M059J (cell line): ENCODE data around the gene AANAT. TPM values are rescaled to one million over a fixed set of nuclear protein-coding genes. Genes with fewer than 3 reads are reported as not detected.
"Not testable (repeated sequence)": the region's sequence is repeated elsewhere in the genome, so short reads cannot be mapped to it uniquely, and the experiment has no call there.

ENCODE experiments used
- DNase-seq: peaks from one replicate; pipeline ENCODE4 v3.0.0-alpha.2; 2012; ENCODE audit warnings: low read depth
- total RNA-seq: library from RNA; depleted of rRNA; stranded (reverse); fragments of >200 nt; shearing (Covaris generic); gene quantifications from 2 replicates; pipeline ENCODE4 v1.2.3, GENCODE V29; 2014; rRNA removed

The AANAT gene
- total RNA-seq, 1 experiment from 2014 or later = not detected

DNA sequence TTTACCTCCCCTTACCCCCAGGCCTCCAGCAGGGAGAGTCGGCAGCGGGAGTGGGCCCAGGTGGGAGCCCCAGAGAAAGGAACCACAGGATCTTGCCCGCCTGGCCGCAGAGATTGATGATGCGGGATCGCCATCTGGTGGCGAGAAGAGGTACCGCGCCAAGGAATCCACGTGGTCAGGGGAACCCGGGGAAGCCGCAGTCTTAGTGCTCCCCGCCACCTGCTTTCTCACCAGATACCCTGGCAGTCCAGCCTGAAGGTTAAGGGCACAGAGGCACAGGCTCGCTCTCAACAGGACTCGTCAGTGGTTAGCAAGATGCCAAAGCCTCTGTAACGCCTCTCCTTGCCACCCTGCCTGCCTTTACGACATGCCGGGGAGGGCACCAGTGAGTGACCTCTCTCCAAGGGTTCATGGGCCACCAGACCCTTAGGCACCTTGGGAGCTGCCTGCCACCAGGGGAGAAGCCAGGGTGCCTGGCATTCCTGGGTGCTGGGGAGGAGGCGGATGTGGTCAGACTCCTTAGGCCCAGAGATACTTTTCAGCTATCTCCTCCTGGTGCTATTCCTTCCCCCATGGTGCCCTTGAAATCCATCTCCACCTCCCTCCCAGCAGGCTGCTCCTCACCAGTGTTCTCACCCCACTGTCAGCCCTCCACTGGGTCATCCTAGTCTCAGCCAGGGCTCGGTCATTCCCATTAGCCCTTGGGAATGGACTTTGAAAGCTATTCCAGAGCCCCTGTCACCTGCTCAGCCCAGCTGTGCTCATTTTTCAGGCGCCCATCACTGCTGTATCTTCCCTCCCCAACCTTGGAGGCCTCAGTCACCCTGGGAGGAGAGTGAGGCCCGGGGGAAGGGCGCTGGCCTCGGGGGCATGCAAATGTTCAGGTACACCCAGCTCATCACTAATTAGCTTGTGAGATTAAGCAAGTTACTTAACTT, 39.3 kb downstream of the AANAT start:
- DNase-seq = peak; percentile 60

DNA sequence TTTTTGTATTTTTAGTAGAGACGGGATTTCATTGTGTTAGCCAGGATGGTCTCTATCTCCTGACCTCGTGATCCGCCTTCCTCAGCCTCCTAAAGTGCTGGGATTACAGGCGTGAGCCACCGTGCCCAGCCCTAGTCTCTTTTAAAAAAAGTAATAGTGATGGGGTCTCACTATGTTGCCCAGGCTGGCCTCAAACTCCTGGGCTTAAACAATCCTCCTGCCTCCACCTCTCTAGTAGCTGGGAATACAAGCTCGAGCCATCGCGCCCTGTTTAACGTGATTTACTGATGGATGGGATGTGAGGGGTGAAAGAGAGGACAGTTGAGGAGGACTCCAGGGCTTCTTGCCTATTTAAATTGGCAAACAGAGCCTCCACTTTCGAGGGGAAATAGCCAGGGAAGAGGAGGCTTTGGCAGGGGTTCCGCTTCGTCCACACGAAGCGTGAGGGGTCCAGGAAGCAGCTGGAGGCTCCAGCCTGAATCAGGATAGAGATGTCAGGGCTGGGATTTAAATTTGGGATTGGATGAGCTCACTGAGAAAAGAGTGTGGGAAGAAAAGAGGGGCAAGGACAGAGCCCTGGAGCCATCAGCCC, 41.2 kb downstream of the AANAT start:
- not testable (repeated sequence) for DNase-seq

DNA sequence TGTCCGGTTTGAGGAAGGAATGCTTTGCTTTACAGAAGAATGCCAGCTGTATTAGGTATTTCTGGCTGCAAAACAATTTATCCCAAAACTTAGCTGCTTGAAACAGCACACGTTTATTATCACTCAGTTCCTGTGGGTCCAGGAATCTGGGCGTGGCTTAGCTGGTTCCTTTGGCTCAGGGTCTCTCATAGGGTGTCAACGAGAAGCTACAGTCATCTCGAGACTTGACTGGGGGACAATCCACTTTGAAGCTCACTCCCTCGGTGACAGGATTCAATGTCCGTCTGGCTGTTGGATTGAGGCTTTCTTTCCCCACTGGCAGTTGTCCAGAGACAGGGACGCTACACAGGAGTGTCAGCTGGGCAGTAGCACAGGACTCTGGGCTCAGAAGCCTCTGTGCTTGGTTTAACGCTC, 43.4 kb downstream of the AANAT start:
- DNase-seq = no peak

DNA sequence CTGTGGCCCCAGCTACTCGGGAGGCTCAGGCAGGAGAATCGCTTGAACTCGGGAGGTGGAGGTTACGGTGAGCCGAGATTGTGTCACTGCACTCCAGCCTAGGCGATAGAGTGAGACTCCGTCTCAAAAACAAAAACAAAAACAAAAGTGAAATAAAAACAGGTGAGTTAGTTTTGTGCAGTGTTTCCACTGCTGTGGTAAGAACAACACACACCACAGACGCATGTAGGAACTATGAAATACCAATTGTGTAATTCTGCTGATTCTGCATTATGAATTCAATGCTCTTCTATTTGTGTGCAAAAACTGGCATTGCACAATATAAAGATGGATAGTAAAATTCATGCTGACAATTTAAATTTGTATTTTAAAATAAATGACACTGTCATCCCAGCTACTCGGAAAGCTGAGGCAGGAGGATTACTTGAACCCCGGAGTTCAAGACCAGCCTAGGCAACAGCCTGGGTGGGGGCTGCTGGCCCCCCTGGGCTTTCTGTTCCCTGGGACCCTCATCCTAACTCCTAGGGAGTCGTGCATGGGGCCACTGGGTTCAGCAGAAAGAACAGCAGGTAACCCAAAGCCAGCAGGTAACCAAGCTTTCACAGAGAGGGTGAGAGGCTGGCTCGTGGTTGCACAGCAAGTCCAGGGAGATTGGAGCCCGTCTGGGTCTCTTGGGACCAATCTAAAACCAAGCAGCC, 44.4 kb downstream of the AANAT start:
- DNase-seq = no peak

DNA sequence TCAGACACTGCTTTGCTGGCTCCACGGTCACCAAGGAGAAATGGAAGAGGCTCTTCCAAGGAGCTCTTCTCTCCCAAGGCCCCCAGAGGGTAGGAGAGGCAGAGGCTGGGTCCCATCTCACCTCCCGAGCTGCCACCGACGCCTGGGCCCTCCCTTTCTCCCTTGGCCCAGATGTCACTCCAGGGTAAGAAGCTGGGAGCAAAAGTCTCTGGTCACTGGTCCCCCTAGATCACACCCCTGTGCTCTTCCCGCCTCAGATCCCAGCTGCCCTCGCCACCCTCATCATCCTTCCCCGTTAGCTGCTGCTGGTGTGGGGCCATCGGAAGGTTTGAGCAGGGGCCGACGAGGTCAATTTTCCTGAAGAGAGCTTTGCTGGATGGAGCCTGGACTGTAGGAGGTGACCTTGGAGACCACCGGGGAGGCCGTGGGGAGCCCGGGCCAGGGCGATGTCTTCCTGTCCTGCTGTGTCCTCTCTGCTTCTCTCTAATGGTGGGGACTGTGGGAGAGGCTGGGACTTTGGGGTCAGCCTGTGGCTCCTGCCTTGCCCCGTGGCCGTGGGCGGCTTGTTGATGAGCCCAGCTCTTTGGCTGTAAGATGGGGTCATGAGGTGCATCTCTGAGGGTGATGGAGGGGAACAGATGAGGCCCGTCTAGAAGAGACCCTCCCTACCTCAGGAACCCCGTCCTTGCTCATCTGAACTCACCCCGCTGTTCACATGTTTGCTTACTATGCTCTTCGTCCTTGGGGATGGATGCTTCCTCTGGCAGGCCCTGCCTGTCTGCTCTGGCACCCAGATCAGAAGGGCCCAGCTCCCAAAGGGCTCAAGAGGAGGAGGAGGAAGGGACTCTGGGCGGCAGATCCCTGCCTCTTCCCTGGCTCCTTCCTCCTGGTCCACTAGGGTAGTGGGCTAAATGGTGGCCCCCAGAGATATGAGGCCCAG, 45.2 kb downstream of the AANAT start:
- no peak for DNase-seq

DNA sequence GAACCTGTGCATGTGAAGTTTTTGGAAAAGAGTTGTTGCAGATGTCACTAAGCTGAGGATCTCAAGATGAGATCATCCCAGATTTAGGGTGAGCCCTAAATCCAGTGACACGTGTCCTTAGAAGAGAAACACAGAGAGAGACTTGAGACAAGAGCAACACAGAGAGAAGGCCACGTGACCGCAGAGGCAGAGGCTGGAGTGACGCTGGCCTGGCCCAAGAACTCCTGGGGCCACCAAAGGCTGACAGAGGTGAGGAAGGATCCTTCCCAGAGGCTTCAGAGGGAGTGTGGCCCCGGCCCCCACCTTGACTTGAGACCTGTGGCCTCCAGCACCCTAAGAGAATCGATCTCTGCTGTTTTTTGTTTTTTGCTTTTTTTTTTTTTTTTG, 45.9 kb downstream of the AANAT start:
- DNase-seq = no peak

DNA sequence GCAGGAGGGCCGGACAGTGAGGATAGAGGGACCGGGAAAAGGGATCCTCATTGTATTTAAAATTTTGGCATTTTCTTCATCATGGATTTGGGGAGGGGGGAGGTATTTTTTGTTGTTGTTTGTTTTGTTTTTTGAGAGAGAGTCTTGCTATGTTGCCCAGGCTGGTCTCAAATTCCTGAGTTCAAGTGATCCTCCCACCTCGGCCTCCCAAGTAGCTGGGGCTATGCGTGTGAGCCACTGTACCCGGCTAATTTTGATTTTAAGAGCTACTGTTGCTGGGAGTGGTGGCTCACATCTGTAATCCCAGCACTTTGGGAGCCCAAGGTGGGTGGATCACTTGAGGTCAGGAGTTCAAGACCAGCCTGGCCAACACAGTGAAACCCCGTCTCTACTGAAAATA, 47.0 kb downstream of the AANAT start:
- not testable (repeated sequence) for DNase-seq

DNA sequence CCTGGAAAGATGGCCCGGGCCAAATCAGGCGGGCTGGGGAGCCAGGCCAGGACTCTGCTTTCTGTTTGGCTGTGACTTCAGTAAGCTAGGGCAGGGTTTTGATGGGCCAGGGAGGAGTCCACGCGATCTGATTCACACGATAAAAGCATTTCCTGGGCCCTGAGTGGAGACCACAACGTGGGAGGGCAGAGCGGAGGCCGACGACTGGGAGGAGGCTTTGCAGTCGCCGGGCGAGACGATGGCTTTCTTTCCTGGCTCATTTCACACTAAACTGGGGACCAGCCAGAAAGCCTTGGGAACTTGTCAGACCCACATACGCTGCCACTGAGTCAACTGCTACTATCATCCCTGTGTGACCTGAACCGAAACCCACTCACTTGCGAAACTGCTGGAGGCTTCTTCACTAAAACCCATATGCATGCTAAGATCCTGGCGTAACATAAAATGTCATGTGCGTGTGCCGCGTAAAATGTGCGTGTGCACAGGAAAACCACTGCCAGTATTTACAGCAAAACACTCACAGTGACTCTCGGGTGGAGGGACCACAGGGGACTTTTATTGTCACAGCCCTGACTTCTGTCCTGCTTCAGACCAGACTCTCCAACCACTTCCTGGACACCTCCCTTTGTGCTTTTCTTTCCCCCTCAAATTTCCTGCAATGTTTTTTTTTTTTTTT, 48.0 kb downstream of the AANAT start:
- DNase-seq = peak; percentile 92

DNA sequence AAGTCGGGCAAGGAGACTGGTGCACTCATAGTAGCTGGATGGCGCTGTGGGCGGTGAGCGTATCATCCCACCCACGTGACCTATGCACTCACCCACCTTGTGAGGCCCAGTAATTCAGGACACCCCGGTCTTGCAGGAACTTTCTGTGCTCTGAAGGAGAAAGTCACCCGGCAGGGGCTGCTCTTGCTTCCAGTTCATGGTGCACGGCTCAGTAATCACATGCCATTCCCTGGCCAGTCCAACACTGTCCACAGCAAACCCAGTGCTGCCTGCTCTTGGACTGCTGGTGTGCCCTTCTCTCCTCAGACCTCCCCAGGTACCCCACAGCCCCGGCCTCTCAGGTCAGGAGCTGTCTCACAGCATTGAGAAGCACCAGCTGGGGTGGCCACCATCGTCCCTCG, 50.2 kb downstream of the AANAT start:
- no peak for DNase-seq

DNA sequence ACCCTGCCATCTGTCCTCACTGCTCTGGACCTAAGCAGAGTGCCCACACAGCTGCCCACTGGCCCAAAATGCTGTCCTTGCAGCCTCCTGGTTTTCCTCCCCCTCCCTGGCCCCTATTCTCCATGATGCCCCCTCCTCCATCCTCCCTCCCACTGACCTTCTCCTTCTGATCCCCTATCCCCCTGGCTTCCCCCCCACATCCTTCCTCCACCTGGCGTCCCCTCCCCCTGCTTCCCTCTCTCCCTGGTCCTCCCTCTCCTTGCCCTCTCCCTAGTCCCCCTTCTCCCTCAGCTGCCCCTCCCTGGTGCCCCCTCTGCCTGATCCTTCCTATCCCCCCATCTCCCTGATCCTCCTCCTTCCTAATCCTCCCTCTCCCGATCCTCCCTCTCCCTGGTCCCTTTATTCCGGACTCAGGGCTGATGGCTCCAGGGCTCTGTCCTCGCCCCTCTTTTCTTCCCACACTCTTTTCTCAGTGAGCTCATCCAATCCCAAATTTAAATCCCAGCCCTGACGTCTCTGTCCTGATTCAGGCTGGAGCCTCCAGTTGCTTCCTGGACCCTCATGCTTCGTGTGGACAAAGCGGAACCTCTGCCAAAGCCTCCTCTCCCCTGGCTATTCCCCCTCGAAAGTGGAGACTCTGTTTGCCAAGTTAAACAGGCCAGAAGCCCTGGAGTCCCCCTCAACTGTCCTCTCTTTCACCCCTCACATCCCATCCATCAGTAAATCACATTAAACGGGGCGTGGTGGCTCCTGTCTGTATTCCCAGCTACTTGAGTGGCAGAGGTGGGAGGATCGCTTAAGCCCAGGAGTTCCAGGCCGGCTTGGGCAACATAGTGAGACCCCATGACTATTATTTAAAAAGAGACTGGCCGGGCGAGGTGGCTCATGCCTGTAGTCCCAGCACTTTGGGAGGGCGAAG, 51.9 kb downstream of the AANAT start:
- DNase-seq = no peak

Other genes with a start within 250 kb of the AANAT start
- 4.1 and 6.7 TPM in 2 replicates for gene RNF157, start 227.1 kb upstream of the AANAT start, total RNA-seq
- 11.8 and 25.6 TPM in 2 replicates for gene UBALD2, start 202.3 kb upstream of the AANAT start, total RNA-seq
- gene QRICH2, start 159.3 kb upstream of the AANAT start, total RNA-seq = 1.7 and 1.9 TPM in 2 replicates
- 36.8 and 52.9 TPM in 2 replicates for gene PRPSAP1, start 113.7 kb upstream of the AANAT start, total RNA-seq
- 33.8 and 41.2 TPM in 2 replicates for gene SPHK1, start 83.0 kb upstream of the AANAT start, total RNA-seq
- 9.8 and 18.5 TPM in 2 replicates for gene UBE2O, start 14.5 kb upstream of the AANAT start, total RNA-seq
- gene RHBDF2, start 33.8 kb downstream of the AANAT start, total RNA-seq = 18.1 and 23.2 TPM in 2 replicates
- 0.62 TPM in 1 of 2 replicates, not detected in the other for gene CYGB, start 70.1 kb downstream of the AANAT start, total RNA-seq
- 0.02 and 1.4 TPM in 2 replicates for gene PRCD, start 72.4 kb downstream of the AANAT start, total RNA-seq
- gene ST6GALNAC2, start 118.3 kb downstream of the AANAT start, total RNA-seq = 2.1 and 5.9 TPM in 2 replicates
- gene ST6GALNAC1, start 176.2 kb downstream of the AANAT start, total RNA-seq = not detected in 2 replicates
- gene MXRA7, start 243.4 kb downstream of the AANAT start, total RNA-seq = 125 and 142 TPM in 2 replicates